ENCODE data around the gene POFUT2.
A peak's percentile ranks its signal among the peaks of the same experiment; 100 is the strongest.
"Not testable (repeated sequence)": the region's sequence is repeated elsewhere in the genome, so short reads cannot be mapped to it uniquely, and the experiment has no call there.

POFUT2 gene

GRCh38 chr21:45326169-45326851, 38.6 kb upstream of the POFUT2 start:
- no peak for DNase-seq (ENCODE audit: low read depth)

DNA sequence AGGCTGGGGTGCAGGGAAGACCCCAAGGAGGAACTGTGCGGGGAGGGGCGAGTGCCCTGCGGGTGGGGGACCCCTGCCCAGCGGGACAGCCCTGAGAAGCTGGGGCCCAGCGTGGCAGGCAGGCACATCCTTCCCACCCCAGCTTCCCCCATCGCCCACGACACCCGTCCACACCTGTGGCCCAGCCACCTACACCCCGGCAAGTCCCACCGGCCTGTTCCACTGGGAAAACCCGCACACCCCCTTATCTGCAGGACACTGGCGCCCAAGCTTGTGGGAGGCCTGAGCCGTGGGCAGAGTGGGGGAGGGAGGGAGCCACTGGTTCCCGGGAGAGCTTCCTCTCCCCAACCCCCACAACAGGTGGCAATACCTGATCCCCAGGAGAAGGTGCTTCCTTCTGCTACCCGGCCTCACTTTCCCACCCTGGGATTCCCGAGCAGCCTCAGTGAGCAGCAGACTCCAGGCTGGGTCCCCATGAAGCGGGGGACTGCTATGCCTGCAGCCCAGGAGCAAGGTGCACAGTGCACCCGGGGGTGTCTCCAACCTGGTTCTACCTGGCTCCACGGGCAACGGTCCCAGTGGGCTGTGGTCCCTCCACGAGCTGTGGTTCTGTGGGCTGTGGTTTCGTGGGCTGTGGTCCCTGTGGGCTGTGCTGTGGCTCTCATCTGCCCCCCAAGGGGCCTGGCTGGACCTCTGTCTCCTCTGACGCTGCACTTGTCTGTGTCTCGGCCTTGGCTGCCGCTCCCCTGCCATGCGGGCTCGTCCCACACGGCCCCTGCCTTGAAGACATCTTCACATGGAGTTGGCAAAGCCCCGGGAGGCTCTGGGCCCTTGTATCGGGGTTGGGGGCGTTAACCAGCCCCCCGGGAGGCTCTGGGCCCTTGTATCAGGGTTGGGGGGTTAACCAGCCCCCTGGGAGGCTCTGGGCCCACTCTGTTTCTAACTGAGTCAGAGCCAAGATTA, 37.8 kb upstream of the POFUT2 start:
- no peak for DNase-seq (ENCODE audit: low read depth)

DNA sequence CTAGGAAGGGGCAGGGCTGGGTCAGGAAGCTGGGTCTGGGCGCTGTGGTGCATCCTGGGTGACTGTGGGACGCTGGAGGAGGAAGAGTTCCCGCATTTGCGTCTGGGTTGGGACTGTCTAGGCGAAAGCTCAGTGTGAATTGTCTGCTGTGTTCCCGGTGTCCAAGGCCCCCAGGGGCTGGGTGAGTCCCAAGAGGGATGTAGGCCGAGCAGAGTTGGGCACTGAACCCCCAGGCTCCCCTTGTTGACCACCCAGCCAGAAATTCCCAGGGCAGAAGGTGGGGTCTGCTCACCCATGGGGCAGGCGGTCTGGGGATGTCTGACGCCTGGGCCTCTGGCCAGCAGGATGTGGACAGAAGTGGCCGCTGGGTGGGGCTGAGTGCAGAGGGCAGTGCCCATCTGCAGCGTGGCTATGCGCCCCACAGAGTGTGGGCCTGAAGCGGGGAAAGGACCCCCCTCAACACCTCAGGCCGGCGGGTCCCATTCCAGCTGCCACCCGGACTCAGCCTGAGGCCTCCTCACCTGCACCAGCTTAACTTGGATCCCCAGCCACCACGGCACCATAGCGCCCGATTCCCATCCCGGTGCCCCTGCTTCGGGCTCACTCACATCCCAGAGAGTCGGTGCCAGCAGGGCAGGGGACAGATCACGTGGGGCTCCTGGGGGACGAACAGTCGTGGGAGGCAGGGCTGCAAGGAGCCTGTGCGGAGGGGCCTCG, 37.0 kb upstream of the POFUT2 start:
- no peak for DNase-seq (ENCODE audit: low read depth)

GRCh38 chr21:45323487-45324311, 36.0 kb upstream of the POFUT2 start:
- no peak for DNase-seq (ENCODE audit: low read depth)

- no peak for DNase-seq (ENCODE audit: low read depth)
These were observed 35.3 kb upstream of the POFUT2 start for GRCh38 chr21:45322960-45323461.

GRCh38 chr21:45322231-45322959, 34.7 kb upstream of the POFUT2 start:
- no peak for DNase-seq (ENCODE audit: low read depth)

GRCh38 chr21:45320261-45321025, 32.7 kb upstream of the POFUT2 start:
- DNase-seq (ENCODE audit: low read depth), result no peak

DNA sequence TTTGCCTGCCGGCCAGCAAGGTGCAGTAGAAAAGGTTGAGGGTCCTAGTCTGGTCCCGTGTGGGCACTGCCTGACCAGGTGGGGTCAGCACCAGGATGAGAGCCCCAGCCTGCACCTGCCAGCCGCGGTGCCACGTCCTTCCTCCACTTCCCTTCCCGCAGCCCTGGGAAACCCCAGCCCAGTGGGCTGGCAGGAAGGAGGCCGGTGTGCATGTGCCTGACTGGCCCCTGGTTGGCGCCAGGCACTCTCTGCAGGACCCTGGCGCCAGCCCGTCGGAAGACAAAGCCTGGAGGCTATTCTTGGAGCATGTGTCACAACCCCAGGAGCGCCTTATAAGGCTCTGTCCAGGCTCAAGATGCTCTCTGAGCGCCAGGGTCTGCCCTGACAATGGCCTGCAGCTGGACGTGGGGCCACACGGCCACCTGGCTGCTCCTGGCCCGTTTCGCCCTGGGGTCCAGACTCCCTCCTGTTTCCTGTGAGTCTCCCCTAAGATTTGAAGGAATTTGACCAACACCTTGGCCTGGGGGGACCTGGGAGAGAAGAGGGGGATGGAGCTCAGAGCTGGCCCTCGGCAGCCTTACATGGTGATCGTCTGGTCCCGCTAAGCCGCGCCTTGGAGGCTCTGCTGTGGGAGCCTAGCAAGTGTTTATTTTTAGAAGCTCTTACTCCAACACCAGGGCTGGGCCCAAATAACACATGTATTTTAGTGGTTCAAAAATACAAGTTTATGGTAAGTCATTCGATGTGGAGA, 31.9 kb upstream of the POFUT2 start:
- peak; percentile 63 for DNase-seq (ENCODE audit: low read depth)

GRCh38 chr21:45318556-45319404, 31.1 kb upstream of the POFUT2 start:
- peak; percentile 54 for DNase-seq (ENCODE audit: low read depth)

DNA sequence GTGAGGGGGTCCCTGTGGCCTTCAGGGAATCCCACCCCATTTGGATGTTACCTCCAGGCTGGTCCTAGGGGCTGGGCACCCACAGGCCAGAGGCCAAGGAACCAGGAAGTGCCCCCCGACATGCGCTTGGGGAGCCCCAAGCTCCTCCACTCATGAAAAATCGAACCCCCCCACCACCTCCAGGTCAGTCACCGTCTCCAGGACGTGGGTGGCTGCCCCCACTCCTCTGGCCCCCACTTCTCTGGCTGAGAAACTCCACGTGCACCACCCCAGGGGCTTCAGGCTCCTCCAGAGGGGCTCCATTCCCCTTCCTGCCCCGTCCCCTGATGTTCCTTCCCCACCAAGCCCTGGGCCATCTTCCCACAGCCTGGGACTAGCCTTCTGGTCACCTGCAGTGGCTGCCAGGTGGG, 30.5 kb upstream of the POFUT2 start:
- DNase-seq (ENCODE audit: low read depth), result no peak

DNA sequence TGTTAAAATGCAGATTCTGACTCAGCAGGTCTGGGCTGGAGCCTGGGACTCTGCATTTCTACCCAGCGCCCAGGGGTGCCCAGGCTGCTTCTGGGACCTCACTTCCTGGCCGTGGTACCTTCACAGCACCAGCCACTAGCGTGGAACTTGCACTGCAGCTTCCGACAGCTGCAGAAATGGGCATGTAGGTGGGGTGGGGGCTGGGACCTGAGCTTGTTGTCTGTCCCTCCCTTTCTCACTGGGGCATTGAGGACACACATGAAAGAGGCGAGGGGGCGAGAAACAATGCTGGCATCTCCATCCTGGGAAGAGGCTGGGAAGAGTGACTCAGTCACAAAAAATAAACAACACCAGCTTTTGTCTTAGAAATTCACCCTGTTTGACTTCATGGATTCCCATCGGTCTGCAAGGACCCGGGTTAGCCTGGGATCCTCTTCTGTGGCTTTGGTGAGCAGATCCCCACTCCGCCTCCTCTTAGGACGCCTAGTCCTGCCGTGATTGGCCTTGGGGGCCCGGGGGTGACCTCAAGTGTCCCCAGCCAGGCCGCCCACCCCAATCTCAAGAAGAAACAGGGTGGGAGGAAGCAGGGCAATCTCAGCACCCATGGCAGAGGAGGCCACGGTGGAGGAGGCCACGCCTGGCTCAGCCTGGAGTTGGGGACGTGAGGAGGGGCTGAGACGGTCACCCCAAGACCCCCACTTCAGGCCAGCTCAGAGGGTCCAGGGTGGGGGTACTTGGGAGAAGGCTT, 29.9 kb upstream of the POFUT2 start:
- peak; percentile 67 for DNase-seq (ENCODE audit: low read depth)

DNA sequence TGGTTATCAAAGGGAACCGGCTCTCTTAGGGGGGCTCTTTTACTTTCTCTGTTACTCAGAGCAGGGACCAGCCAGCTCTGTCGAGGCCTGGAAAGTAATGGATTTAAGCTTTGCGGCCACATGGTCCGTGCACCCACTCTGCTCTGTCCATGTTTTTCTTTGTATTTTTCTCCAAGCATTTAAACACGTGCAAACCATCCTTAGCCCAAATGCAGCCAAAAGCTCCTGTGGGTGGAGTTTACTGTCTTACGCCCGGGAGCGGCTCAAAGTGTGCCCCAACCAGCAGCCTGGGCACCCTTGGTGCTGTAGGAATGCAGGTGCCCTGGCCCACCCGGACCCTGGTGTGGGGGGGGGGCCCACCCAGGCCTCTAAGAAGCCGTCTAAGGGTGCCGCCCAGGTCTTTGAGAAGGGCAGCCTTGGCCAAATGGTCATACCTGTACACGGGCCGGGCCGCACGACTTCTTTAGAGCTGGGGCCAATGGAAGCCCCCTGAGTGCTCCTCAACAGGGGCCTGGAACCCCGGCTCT, 29.2 kb upstream of the POFUT2 start:
- DNase-seq (ENCODE audit: low read depth), result no peak

DNA sequence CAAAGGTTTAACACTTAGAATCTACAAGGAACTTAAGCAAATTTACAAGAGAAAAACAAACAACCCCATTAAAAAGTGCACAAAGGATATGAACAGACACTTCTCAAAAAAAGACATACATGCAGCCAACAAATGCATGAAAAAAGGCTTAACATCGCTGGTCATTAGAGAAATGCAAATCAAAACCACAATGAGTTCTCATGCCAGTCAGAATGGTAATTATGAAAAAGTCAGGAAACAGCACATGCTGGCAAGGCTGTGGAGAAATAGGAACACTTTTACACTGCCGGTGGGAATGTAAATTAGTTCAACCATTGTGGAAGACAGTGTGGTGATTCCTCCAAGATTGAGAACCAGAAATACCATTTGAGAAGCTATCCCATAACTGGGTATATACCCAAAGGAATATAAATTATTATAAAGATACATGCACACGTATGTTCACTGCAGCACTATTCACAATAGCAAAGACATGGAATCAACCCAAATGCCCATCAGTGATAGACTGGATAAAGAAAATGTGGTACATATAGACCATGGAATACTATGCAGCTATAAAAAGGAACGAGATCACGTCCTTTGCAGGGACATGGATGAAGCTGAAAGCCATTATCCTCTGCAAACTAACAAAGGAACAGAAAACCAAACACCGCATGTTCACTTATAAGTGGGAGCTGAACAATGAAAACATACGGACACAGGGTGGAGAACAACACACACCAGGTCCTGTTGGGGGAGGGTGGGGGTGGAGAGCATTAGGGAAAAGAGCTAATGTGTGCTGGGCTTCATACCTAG, 28.2 kb upstream of the POFUT2 start:
- DNase-seq (ENCODE audit: low read depth), result not testable (repeated sequence)

DNA sequence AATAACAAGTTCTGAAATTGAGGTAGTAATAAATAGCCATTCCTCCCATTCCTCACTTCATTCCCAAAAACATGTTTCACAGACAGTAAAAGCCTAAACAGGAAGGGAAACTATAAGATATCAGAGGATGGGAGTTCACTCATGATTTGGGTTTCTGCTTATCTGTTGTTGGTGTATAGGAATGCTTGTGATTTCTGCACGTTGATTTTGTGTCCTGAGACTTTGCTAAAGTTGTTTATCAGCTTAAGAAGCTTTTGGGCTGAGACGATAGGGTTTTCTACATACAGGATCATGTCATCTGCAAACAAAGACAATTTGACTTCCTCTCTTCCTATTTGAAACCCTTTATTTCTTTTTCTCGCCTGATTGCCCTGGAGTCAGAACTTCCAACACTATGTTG, 26.0 kb upstream of the POFUT2 start:
- DNase-seq (ENCODE audit: low read depth), result no peak

GRCh38 chr21:45313015-45313414, 25.3 kb upstream of the POFUT2 start:
- DNase-seq (ENCODE audit: low read depth), result no peak

- DNase-seq (ENCODE audit: low read depth), result no peak
These were observed 24.6 kb upstream of the POFUT2 start for GRCh38 chr21:45312296-45312695.

GRCh38 chr21:45310459-45310858, 22.8 kb upstream of the POFUT2 start:
- DNase-seq (ENCODE audit: low read depth), result no peak
